GM15510 (cell line): ENCODE results near the gene DUSP8.

ENCODE experiments used
- POLR2A ChIP-seq: IDR thresholded peaks from 3 replicates; pipeline ENCODE4 v1.6.1; 2011; ENCODE audit warnings: borderline replicate concordance; ENCODE audit not compliant: insufficient read length; ENCODE audit errors: extremely low read depth

DUSP8 gene

GRCh38 chr11:1565904-1566247, 6.2 kb downstream of the DUSP8 start:
- no peak for TF ChIP-seq POLR2A

- TF ChIP-seq POLR2A = no peak
Measured at GRCh38 chr11:1565173-1565903, 6.7 kb downstream of the DUSP8 start.

- TF ChIP-seq POLR2A = no peak
Measured at GRCh38 chr11:1564535-1565172, 7.4 kb downstream of the DUSP8 start.

GRCh38 chr11:1563697-1564534, 8.2 kb downstream of the DUSP8 start:
- no peak for TF ChIP-seq POLR2A

GRCh38 chr11:1563149-1563638, 8.9 kb downstream of the DUSP8 start:
- TF ChIP-seq POLR2A = no peak

- no peak for TF ChIP-seq POLR2A
Measured at GRCh38 chr11:1562469-1563148, 9.5 kb downstream of the DUSP8 start.

GRCh38 chr11:1561955-1562354, 10.1 kb downstream of the DUSP8 start:
- TF ChIP-seq POLR2A = no peak

- TF ChIP-seq POLR2A = no peak
Measured at GRCh38 chr11:1561266-1561665, 10.8 kb downstream of the DUSP8 start.

- no peak for TF ChIP-seq POLR2A
Measured at GRCh38 chr11:1560649-1561251, 11.3 kb downstream of the DUSP8 start.

- TF ChIP-seq POLR2A = no peak
Measured at GRCh38 chr11:1560002-1560648, 11.9 kb downstream of the DUSP8 start.

GRCh38 chr11:1559111-1559951, 12.7 kb downstream of the DUSP8 start:
- TF ChIP-seq POLR2A = no peak

- no peak for TF ChIP-seq POLR2A
Measured at GRCh38 chr11:1558775-1559110, 13.3 kb downstream of the DUSP8 start.
